Fibroblast of the aortic adventitia (primary cell): ENCODE measurements around the gene BMAL1. TPM values are rescaled to one million over a fixed set of nuclear protein-coding genes. Genes with fewer than 3 reads are reported as not detected.
A peak's percentile ranks its signal among the peaks of the same experiment; 100 is the strongest.

Source experiments
- DNase-seq: peaks from one replicate; pipeline ENCODE4 v3.0.0-alpha.2; 2010; ENCODE audit warnings: low read depth
- H3K4me3 ChIP-seq: 2 replicates; pipeline ENCODE4 v1.5.1; 2011; ENCODE audit warnings: low read depth, mild to moderate bottlenecking, control low read depth, low read length, moderate library complexity
- total RNA-seq: library from RNA; depleted of rRNA; stranded (reverse); fragments of >200 nt; gene quantifications from 2 replicates; pipeline ENCODE4 v1.2.3, GENCODE V29; 2012; ENCODE audit warnings: low replicate concordance
- TF ChIP-seq, protein P1 (sequence below): IDR thresholded peaks from 2 replicates; pipeline ENCODE4 v1.5.1; 2011; ENCODE audit warnings: mild to moderate bottlenecking, low read length, control low read depth, inconsistent platforms; ENCODE audit not compliant: insufficient read depth

The BMAL1 gene
- total RNA-seq, 1 donor: 5.5 TPM

DNA sequence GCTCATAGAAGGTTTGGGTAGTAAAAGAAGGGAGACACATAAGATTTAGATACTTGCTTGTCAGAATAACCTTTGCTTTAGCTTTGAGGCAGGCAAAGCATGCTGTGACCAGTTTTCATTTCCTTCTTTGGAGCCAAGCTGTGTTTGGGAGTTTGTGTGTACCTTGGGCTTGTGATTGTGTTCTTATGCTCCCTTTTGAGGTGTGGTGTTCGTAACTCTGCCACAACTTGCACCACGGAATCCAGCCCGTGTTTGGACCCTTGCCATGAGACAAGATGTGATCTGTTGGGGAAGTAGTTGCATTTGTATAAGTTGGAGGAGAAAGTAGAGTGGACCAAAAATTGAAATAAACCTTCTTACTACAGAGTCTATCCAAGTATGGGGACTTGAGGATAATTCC, 34.0 kb downstream of the BMAL1 start:
- DNase-seq: no peak
- TF ChIP-seq, protein P1, sequence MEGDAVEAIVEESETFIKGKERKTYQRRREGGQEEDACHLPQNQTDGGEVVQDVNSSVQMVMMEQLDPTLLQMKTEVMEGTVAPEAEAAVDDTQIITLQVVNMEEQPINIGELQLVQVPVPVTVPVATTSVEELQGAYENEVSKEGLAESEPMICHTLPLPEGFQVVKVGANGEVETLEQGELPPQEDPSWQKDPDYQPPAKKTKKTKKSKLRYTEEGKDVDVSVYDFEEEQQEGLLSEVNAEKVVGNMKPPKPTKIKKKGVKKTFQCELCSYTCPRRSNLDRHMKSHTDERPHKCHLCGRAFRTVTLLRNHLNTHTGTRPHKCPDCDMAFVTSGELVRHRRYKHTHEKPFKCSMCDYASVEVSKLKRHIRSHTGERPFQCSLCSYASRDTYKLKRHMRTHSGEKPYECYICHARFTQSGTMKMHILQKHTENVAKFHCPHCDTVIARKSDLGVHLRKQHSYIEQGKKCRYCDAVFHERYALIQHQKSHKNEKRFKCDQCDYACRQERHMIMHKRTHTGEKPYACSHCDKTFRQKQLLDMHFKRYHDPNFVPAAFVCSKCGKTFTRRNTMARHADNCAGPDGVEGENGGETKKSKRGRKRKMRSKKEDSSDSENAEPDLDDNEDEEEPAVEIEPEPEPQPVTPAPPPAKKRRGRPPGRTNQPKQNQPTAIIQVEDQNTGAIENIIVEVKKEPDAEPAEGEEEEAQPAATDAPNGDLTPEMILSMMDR: no peak
- H3K4me3 ChIP-seq: no peak overlapping the region

- no peak overlapping the region for H3K4me3 ChIP-seq
- no peak for DNase-seq
- TF ChIP-seq, protein P1: no peak
Observed at GRCh38 chr11:13313005-13313819, 35.6 kb downstream of the BMAL1 start.

- TF ChIP-seq, protein P1: no peak
- H3K4me3 ChIP-seq: no peak overlapping the region
- DNase-seq: no peak
Observed at GRCh38 chr11:13314676-13315394, 37.2 kb downstream of the BMAL1 start.

DNA sequence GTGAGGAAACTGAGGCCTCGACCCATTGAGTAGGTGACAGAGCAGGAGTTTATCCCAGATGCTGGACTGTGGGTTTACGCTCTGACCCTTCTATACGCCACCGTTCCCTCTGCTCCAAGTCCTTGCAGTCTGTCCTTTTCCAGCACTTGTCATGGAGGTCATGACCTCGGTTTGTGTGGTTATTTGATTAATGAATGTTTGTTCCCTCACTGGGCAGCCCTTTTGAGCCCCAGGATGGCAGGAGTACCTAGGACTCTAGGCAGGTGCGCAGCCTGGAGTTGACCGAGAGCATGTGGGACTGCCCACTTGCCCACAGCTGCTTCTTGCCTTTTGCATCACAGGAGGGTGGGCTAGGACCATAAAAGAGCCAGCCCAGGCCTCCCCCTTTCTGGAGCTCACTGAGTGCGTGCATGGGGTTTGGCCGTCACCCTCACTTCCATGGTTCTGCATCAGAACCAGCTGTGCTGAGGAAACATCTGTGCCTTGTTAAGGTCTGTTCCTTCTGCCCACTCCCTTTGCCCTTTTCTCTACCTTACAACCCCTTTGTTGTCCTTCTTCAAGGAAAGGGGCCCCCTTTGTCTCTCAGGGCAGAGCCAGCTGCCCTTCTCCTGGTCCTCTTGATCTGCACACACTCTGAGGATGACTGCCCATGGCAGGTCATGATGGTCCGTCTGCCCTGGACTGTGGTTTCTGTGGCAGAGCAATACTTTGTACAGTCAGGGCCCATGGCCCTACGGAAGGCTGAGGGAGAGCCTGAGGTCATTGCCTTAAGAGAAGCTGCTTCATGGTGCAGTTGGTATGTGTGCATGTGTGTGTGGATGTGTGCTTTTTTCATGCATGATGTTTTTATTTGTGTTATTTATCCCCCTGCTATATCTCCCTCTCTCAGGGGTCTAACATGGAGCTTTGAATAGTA, 38.2 kb downstream of the BMAL1 start:
- no peak overlapping the region for H3K4me3 ChIP-seq
- no peak for DNase-seq
- TF ChIP-seq, protein P1: no peak

- no peak overlapping the region for H3K4me3 ChIP-seq
- DNase-seq: peak; percentile 91
- TF ChIP-seq, protein P1: no peak
Observed at GRCh38 chr11:13316528-13316961, 39.0 kb downstream of the BMAL1 start.

DNA sequence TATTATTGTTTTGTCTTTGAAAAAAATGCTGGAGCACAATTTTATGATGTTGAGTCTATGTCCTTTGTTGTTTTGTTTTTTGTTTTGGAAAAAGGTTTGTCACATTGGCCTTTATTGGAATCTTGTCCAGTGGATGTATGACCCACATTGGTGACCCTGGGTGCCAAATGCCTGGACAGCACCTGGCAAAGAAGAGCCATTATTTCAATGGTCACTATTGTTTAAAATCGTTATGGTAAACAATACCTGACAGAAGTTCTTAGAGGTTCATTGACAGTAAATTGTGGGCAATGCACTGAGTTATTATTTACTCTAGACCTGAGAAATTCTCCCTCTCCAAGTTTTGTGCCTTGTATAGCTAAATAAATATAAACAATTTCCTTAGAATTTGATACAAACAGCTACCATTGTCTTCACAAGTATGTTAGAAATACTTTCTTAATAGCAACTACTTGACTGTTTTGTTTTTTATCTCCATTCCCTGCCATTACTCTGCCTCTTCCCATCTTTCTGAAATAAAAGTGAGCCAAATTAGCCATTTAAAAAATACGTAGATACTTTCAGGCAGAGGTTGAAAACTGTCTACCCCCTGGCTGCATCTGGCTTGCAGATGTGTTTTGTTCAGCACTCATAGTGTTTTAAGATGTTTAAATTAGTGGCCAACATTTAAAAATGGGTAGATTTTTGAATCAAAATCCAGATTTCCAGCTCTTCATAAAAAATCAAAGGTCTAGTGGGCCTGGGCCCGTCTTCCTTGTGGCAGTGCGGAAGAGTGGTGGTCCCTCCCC, 39.9 kb downstream of the BMAL1 start:
- TF ChIP-seq, protein P1: no peak
- H3K4me3 ChIP-seq: no peak overlapping the region
- no peak for DNase-seq
